ENCODE data around the gene OTC. TPM values are rescaled to one million over a fixed set of nuclear protein-coding genes. Genes with fewer than 3 reads are reported as not detected.

OTC gene
- polyA plus RNA-seq, 1 donor (not counting 4 experiments of a cell fraction or from before 2014, with no cell fraction given): not detected

- Histone ChIP-seq H3K27me3 (ENCODE audit: control insufficient read depth, extremely low read depth, insufficient read depth, low read length) (no peaks in the 10 kb centered on the region), H3K36me3 (ENCODE audit: control insufficient read depth in 2 of 2, extremely low read depth in 1 of 2, insufficient read depth in 2 of 2, low read length in 2 of 2) (no peaks in the 10 kb centered on the region), H3K9me1 (ENCODE audit: control insufficient read depth, extremely low read depth, insufficient read depth, low read length) (no peaks in the 10 kb centered on the region), H3K4me2 (ENCODE audit: control insufficient read depth, extremely low read depth, insufficient read depth, low read depth, low read length) (no peak overlapping the region), H3K9me3 (ENCODE audit: control insufficient read depth, low read depth, low read length) (no peaks in the 10 kb centered on the region), H3K4me3 (ENCODE audit: control insufficient read depth in 2 of 3, extremely low read depth in 1 of 3, insufficient read depth in 2 of 3, low read depth in 1 of 3, low read length in 3 of 3) (no peak overlapping the region), H4K20me1 (ENCODE audit: control insufficient read depth, extremely low read depth, insufficient read depth, low read length) (no peaks in the 10 kb centered on the region), H3K9ac (ENCODE audit: control insufficient read depth, extremely low read depth, insufficient read depth, low read length) (no peak overlapping the region), H3K4me1 (ENCODE audit: control insufficient read depth, extremely low read depth, insufficient read depth, low read length) (no peaks in the 10 kb centered on the region), H3K79me2 (ENCODE audit: control insufficient read depth, insufficient read depth, low read length) (no peaks in the 10 kb centered on the region), H3K27ac (ENCODE audit: control insufficient read depth, insufficient read depth, low read length) (no peak overlapping the region), H2AFZ (ENCODE audit: control insufficient read depth, low read length) (no peak overlapping the region)
- dilution Hi-C loops (cut with MboI; ENCODE audit: extremely low pct_ligation_motif_present, low sequenced_read_pairs): no loop called here
- FAIRE-seq (no peak), DNase-seq (ENCODE audit: low read depth, low spot score) (no peak)
- TF ChIP-seq EZH2 (IDR thresholded peaks at IDR 0.05; ENCODE audit: low read length): no peak
- TF ChIP-seq, protein P1, sequence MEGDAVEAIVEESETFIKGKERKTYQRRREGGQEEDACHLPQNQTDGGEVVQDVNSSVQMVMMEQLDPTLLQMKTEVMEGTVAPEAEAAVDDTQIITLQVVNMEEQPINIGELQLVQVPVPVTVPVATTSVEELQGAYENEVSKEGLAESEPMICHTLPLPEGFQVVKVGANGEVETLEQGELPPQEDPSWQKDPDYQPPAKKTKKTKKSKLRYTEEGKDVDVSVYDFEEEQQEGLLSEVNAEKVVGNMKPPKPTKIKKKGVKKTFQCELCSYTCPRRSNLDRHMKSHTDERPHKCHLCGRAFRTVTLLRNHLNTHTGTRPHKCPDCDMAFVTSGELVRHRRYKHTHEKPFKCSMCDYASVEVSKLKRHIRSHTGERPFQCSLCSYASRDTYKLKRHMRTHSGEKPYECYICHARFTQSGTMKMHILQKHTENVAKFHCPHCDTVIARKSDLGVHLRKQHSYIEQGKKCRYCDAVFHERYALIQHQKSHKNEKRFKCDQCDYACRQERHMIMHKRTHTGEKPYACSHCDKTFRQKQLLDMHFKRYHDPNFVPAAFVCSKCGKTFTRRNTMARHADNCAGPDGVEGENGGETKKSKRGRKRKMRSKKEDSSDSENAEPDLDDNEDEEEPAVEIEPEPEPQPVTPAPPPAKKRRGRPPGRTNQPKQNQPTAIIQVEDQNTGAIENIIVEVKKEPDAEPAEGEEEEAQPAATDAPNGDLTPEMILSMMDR (optimal IDR thresholded peaks at IDR 0.05 in 1 of 3, IDR thresholded peaks at IDR 0.05 in 1 of 3, conservative IDR thresholded peaks at IDR 0.05 in 1 of 3; ENCODE audit: extremely low read depth in 1 of 3, insufficient read depth in 2 of 3, low read length in 3 of 3): no peak
Observed at GRCh38 chrX:38371641-38372040, 19.2 kb downstream of the OTC start.

- DNase-seq (ENCODE audit: low read depth, low spot score): no peak
- TF ChIP-seq, protein P1 (optimal IDR thresholded peaks at IDR 0.05 in 1 of 3, IDR thresholded peaks at IDR 0.05 in 1 of 3, conservative IDR thresholded peaks at IDR 0.05 in 1 of 3; ENCODE audit: extremely low read depth in 1 of 3, insufficient read depth in 2 of 3, low read length in 3 of 3): no peak
- TF ChIP-seq EZH2 (IDR thresholded peaks at IDR 0.05; ENCODE audit: low read length): no peak
- Histone ChIP-seq H3K4me1 (ENCODE audit: control insufficient read depth, extremely low read depth, insufficient read depth, low read length) (no peaks in the 10 kb centered on the region), H3K9ac (ENCODE audit: control insufficient read depth, extremely low read depth, insufficient read depth, low read length) (no peak overlapping the region), H3K4me3 (ENCODE audit: control insufficient read depth in 2 of 3, extremely low read depth in 1 of 3, insufficient read depth in 2 of 3, low read depth in 1 of 3, low read length in 3 of 3) (no peak overlapping the region), H3K9me1 (ENCODE audit: control insufficient read depth, extremely low read depth, insufficient read depth, low read length) (no peaks in the 10 kb centered on the region), H3K36me3 (ENCODE audit: control insufficient read depth in 2 of 2, extremely low read depth in 1 of 2, insufficient read depth in 2 of 2, low read length in 2 of 2) (no peaks in the 10 kb centered on the region), H3K79me2 (ENCODE audit: control insufficient read depth, insufficient read depth, low read length) (no peaks in the 10 kb centered on the region), H3K27ac (ENCODE audit: control insufficient read depth, insufficient read depth, low read length) (no peak overlapping the region), H2AFZ (ENCODE audit: control insufficient read depth, low read length) (no peak overlapping the region), H3K9me3 (ENCODE audit: control insufficient read depth, low read depth, low read length) (no peaks in the 10 kb centered on the region), H3K27me3 (ENCODE audit: control insufficient read depth, extremely low read depth, insufficient read depth, low read length) (no peaks in the 10 kb centered on the region), H4K20me1 (ENCODE audit: control insufficient read depth, extremely low read depth, insufficient read depth, low read length) (no peaks in the 10 kb centered on the region), H3K4me2 (ENCODE audit: control insufficient read depth, extremely low read depth, insufficient read depth, low read depth, low read length) (no peak overlapping the region)
- dilution Hi-C loops (cut with MboI; ENCODE audit: extremely low pct_ligation_motif_present, low sequenced_read_pairs): no loop called here
- FAIRE-seq: no peak
Observed at GRCh38 chrX:38374431-38374830, 22.0 kb downstream of the OTC start.
